ENCODE measurements around the gene RNF34. TPM values are rescaled to one million over a fixed set of nuclear protein-coding genes. Genes with fewer than 3 reads are reported as not detected.
"Not testable (repeated sequence)": the region's sequence is repeated elsewhere in the genome, so short reads cannot be mapped to it uniquely, and the experiment has no call there.

RNF34 gene
- total and polyA plus RNA-seq, 4 experiments from 2014 or later, result 61.3 to 95.3 (median 86.7) TPM

DNA sequence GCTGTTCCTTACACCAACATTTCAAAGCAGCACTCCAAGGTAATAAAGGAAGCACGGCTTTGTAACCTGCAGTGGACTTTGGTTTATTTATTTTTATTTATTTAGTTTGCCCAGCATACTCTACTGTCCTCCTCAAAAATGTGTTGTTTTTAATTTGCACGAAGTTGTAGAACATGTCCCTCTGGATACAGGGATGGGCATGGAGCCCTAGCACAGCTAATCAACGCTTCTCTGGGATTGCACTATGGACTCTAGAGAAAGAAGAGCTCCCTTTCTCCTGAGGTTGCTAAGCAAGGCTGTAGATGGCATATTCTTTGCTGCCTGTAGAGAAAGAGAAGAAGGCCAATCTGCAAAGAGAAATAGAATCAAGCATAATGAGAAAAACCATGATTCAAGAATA lies 41.8 kb upstream of the RNF34 start:
- no peak for DNase-seq
- H3K27me3 ChIP-seq (ENCODE audit: insufficient read depth, low read length), result no peaks in the 10 kb centered on the region
- peaks cover 2 to 7% (median 2%) of the 10 kb centered on the region in 4 donors for H3K4me1 Mint-ChIP-seq
- POLR2A ChIA-PET (ENCODE audit: partially characterized antibody), result interaction anchor here (1.6 kb wide), 1 partner anchor 10 kb away, joined by 3 read pairs; no protein-coding TSS in a partner anchor
- no peaks in the 10 kb centered on the region for H3K9me3 ChIP-seq (ENCODE audit: control insufficient read depth in 1 of 2, low read length in 2 of 2)
- H3K27ac Mint-ChIP-seq, result no peak overlapping the region
- no peaks in the 10 kb centered on the region for H3K4me1 ChIP-seq (ENCODE audit: insufficient read depth, low read length)
- H3K27ac ChIP-seq (ENCODE audit: low read depth, low read length), result no peak overlapping the region
- H3K36me3 ChIP-seq (ENCODE audit: insufficient read depth, low read length), result no peaks in the 10 kb centered on the region
- intact Hi-C loops (cut with micrococcal nuclease), result no loop called here
- no peak overlapping the region for H3K4me3 ChIP-seq (ENCODE audit: low read length in 2 of 2)
- H3K36me3 Mint-ChIP-seq, result no peaks in the 10 kb centered on the region
- no peak overlapping the region for H3K4me3 Mint-ChIP-seq
- CTCF ChIA-PET (ENCODE audit: partially characterized antibody), result interaction anchor here (1.5 kb wide), 1 partner anchor 85 kb away, joined by 5 read pairs; no protein-coding TSS in a partner anchor
- H3K27me3 Mint-ChIP-seq, result peaks cover 0 to 2% of the 10 kb centered on the region in 2 donors
- H3K9me3 Mint-ChIP-seq, result no peaks in the 10 kb centered on the region

GRCh38 chr12:121364683-121365121 lies 35.2 kb upstream of the RNF34 start:
- no peaks in the 10 kb centered on the region for H3K9me3 Mint-ChIP-seq
- CTCF ChIA-PET (ENCODE audit: partially characterized antibody), result no interaction called here
- H3K27me3 Mint-ChIP-seq, result peaks cover 13 to 19% of the 10 kb centered on the region in 2 donors

GRCh38 chr12:121365416-121366062 lies 34.4 kb upstream of the RNF34 start:
- Histone ChIP-seq H3K4me1 (ENCODE audit: insufficient read depth, low read length) (no peaks in the 10 kb centered on the region), H3K27ac (ENCODE audit: low read depth, low read length) (no peak overlapping the region), H3K27me3 (ENCODE audit: insufficient read depth, low read length) (no peaks in the 10 kb centered on the region), H3K4me3 (ENCODE audit: low read length in 2 of 2) (no peak overlapping the region), H3K9me3 (ENCODE audit: control insufficient read depth in 1 of 2, low read length in 2 of 2) (no peaks in the 10 kb centered on the region), H3K36me3 (ENCODE audit: insufficient read depth, low read length) (no peaks in the 10 kb centered on the region)
- Mint-ChIP-seq H3K9me3 (no peaks in the 10 kb centered on the region), H3K4me3 (no peak overlapping the region), H3K4me1 (no peaks in the 10 kb centered on the region), H3K27ac (peak overlapping the region in 1 of 7 donors; percentile 22), H3K27me3 (peaks cover 11 to 19% of the 10 kb centered on the region in 2 donors), H3K36me3 (no peaks in the 10 kb centered on the region)
- intact Hi-C loops (cut with micrococcal nuclease), result no loop called here
- DNase-seq, result no peak
- POLR2A ChIA-PET (ENCODE audit: partially characterized antibody), result no interaction called here
- CTCF ChIA-PET (ENCODE audit: partially characterized antibody), result no interaction called here

More at GRCh38 chr12:121364683-121365121, 35.2 kb upstream of the RNF34 start:
- Histone ChIP-seq H3K9me3 (ENCODE audit: control insufficient read depth in 1 of 2, low read length in 2 of 2) (no peaks in the 10 kb centered on the region), H3K4me3 (ENCODE audit: low read length in 2 of 2) (no peak overlapping the region), H3K27ac (ENCODE audit: low read depth, low read length) (no peak overlapping the region), H3K27me3 (ENCODE audit: insufficient read depth, low read length) (no peaks in the 10 kb centered on the region), H3K36me3 (ENCODE audit: insufficient read depth, low read length) (no peaks in the 10 kb centered on the region), H3K4me1 (ENCODE audit: insufficient read depth, low read length) (no peaks in the 10 kb centered on the region)
- H3K36me3 Mint-ChIP-seq, result no peaks in the 10 kb centered on the region
- POLR2A ChIA-PET (ENCODE audit: partially characterized antibody), result no interaction called here
- intact Hi-C loops (cut with micrococcal nuclease), result no loop called here
- H3K4me3 Mint-ChIP-seq, result no peak overlapping the region
- H3K4me1 Mint-ChIP-seq, result no peaks in the 10 kb centered on the region
- DNase-seq, result no peak
- no peak overlapping the region for H3K27ac Mint-ChIP-seq

- no peak overlapping the region for H3K4me3 Mint-ChIP-seq
- CTCF ChIA-PET (ENCODE audit: partially characterized antibody), result no interaction called here
- H3K27ac ChIP-seq (ENCODE audit: low read depth, low read length), result no peak overlapping the region
Measured at GRCh38 chr12:121366063-121366459, 33.9 kb upstream of the RNF34 start.

DNA sequence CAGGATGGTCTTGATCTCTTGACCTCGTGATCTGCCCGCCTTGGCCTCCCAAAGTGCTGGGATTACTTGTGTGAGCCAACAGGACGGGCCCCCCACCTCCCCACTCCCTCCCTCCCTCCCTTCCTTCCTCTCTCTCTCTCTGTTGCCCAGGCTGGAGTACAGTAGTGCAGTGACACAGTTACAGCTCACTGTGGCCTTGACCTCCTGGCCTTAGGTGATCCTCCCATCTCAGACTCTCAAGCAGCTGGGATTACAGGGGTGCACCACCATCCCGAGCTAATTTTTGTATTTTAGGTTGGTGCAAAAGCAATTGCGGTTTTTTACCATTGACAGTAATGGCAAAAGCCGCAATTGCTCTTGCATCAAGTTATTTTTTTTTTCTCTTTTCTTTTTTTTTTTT lies 28.5 kb upstream of the RNF34 start:
- Mint-ChIP-seq H3K36me3 (no peaks in the 10 kb centered on the region), H3K27me3 (no peaks in the 10 kb centered on the region)
- CTCF ChIA-PET (ENCODE audit: partially characterized antibody), result no interaction called here

More at GRCh38 chr12:121366063-121366459, 33.9 kb upstream of the RNF34 start:
- Histone ChIP-seq H3K4me1 (ENCODE audit: insufficient read depth, low read length) (no peaks in the 10 kb centered on the region), H3K9me3 (ENCODE audit: control insufficient read depth in 1 of 2, low read length in 2 of 2) (no peaks in the 10 kb centered on the region), H3K36me3 (ENCODE audit: insufficient read depth, low read length) (no peaks in the 10 kb centered on the region), H3K4me3 (ENCODE audit: low read length in 2 of 2) (no peak overlapping the region), H3K27me3 (ENCODE audit: insufficient read depth, low read length) (no peaks in the 10 kb centered on the region)
- no peaks in the 10 kb centered on the region for H3K9me3 Mint-ChIP-seq
- no peaks in the 10 kb centered on the region for H3K36me3 Mint-ChIP-seq
- H3K27me3 Mint-ChIP-seq, result peaks cover 11 to 19% of the 10 kb centered on the region in 2 donors
- POLR2A ChIA-PET (ENCODE audit: partially characterized antibody), result no interaction called here
- H3K4me1 Mint-ChIP-seq, result no peaks in the 10 kb centered on the region
- intact Hi-C loops (cut with micrococcal nuclease), result no loop called here
- H3K27ac Mint-ChIP-seq, result peak overlapping the region in 1 of 7 donors; percentile 22
- no peak for DNase-seq

GRCh38 chr12:121373755-121374154 lies 26.2 kb upstream of the RNF34 start:
- H3K27ac ChIP-seq (ENCODE audit: low read depth, low read length), result no peak overlapping the region
- no peaks in the 10 kb centered on the region for H3K9me3 ChIP-seq (ENCODE audit: control insufficient read depth in 1 of 2, low read length in 2 of 2)
- Mint-ChIP-seq H3K27ac (no peak overlapping the region), H3K9me3 (peaks cover 0 to 1% (median 0%) of the 10 kb centered on the region in 8 donors), H3K36me3 (no peaks in the 10 kb centered on the region), H3K4me1 (no peaks in the 10 kb centered on the region), H3K27me3 (peaks cover 0 to 3% of the 10 kb centered on the region in 2 donors), H3K4me3 (no peak overlapping the region)
- CTCF ChIA-PET (ENCODE audit: partially characterized antibody), result interaction anchor here (1.1 kb wide), 1 partner anchor 125 kb away, joined by 3 read pairs; no protein-coding TSS in a partner anchor
- no peak overlapping the region for H3K4me3 ChIP-seq (ENCODE audit: low read length in 2 of 2)
- no peaks in the 10 kb centered on the region for H3K4me1 ChIP-seq (ENCODE audit: insufficient read depth, low read length)
- no peak for DNase-seq
- intact Hi-C loops (cut with micrococcal nuclease), result no loop called here
- no peaks in the 10 kb centered on the region for H3K27me3 ChIP-seq (ENCODE audit: insufficient read depth, low read length)
- no peaks in the 10 kb centered on the region for H3K36me3 ChIP-seq (ENCODE audit: insufficient read depth, low read length)
- POLR2A ChIA-PET (ENCODE audit: partially characterized antibody), result no interaction called here

More for the DNA sequence above, 28.5 kb upstream of the RNF34 start:
- DNase-seq, result no peak
- Histone ChIP-seq H3K4me3 (ENCODE audit: low read length in 2 of 2) (no peak overlapping the region), H3K27ac (ENCODE audit: low read depth, low read length) (no peak overlapping the region), H3K9me3 (ENCODE audit: control insufficient read depth in 1 of 2, low read length in 2 of 2) (no peaks in the 10 kb centered on the region), H3K36me3 (ENCODE audit: insufficient read depth, low read length) (no peaks in the 10 kb centered on the region), H3K4me1 (ENCODE audit: insufficient read depth, low read length) (no peaks in the 10 kb centered on the region), H3K27me3 (ENCODE audit: insufficient read depth, low read length) (no peaks in the 10 kb centered on the region)
- Mint-ChIP-seq H3K27ac (no peak overlapping the region), H3K4me1 (no peaks in the 10 kb centered on the region), H3K9me3 (peaks cover 0 to 1% (median 0%) of the 10 kb centered on the region in 8 donors), H3K4me3 (no peak overlapping the region)
- POLR2A ChIA-PET (ENCODE audit: partially characterized antibody), result interaction anchor here (1.0 kb wide), 1 partner anchor 19 kb away, joined by 3 read pairs; no protein-coding TSS in a partner anchor
- intact Hi-C loops (cut with micrococcal nuclease), result no loop called here

DNA sequence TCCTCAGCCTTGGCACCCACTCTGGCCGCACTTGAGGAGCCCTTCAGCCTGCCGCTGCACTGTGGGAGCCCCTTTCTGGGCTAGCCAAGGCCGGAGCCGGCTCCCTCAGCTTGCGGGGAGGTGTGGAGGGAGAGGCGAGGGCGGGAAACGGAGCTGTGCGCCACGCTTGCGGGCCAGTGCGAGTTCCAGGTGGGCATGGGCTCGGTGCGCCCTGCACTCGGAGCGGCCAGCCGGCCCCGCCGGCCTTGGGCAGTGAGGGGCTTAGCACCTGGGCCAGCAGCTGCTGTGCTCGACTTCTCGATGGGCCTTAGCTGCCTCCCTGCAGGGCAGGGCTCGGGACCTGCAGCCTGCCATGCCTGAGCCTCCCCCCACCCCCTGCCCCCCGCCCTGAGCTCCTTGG lies 25.6 kb upstream of the RNF34 start:
- POLR2A ChIA-PET (ENCODE audit: partially characterized antibody); H3K9me3 ChIP-seq (ENCODE audit: control insufficient read depth in 1 of 2, low read length in 2 of 2); H3K36me3 Mint-ChIP-seq; H3K9me3 Mint-ChIP-seq; intact Hi-C loops (cut with micrococcal nuclease); CTCF ChIA-PET (ENCODE audit: partially characterized antibody); H3K27me3 ChIP-seq (ENCODE audit: insufficient read depth, low read length); H3K4me3 Mint-ChIP-seq; H3K36me3 ChIP-seq (ENCODE audit: insufficient read depth, low read length); H3K4me1 Mint-ChIP-seq; H3K4me3 ChIP-seq (ENCODE audit: low read length in 2 of 2); H3K4me1 ChIP-seq (ENCODE audit: insufficient read depth, low read length); H3K27ac Mint-ChIP-seq; H3K27me3 Mint-ChIP-seq; H3K27ac ChIP-seq (ENCODE audit: low read depth, low read length); DNase-seq: not testable (repeated sequence)
